GM12878 (cell line): ENCODE measurements around the gene ARFGAP2. TPM values are rescaled to one million over a fixed set of nuclear protein-coding genes. Genes with fewer than 3 reads are reported as not detected.

Source experiments
- E2F8 ChIP-seq: fragments of 450-650 bp; IDR thresholded peaks from 2 replicates; pipeline ENCODE4 v1.6.1; 2018; ENCODE audit warnings: mild to moderate bottlenecking, low read depth, moderate library complexity; ENCODE audit not compliant: partially characterized antibody
- E4F1 ChIP-seq: fragments of 450-650 bp; IDR thresholded peaks from 2 replicates; pipeline ENCODE4 v1.6.1; 2018; ENCODE audit warnings: borderline replicate concordance, mild to moderate bottlenecking; ENCODE audit not compliant: partially characterized antibody
- NFYB ChIP-seq: IDR thresholded peaks from 2 replicates; pipeline ENCODE4 v1.6.1; 2011; ENCODE audit warnings: low read depth, mild to moderate bottlenecking, low read length, improper control_type of control experiment, moderate library complexity; ENCODE audit not compliant: insufficient read depth
- POLR2A ChIP-seq: IDR thresholded peaks from 2 replicates; pipeline ENCODE4 v1.6.1; 2011; ENCODE audit warnings: low read depth, mild to moderate bottlenecking, low read length
- RELB ChIP-seq: fragments of 450-650 bp; IDR thresholded peaks from 2 replicates; pipeline ENCODE4 v1.6.1; 2017; ENCODE audit warnings: low read depth, mild to moderate bottlenecking, moderate library complexity
- SMAD5 ChIP-seq: IDR thresholded peaks from 2 replicates; pipeline ENCODE4 v1.6.1; 2016; ENCODE audit warnings: antibody characterized with exemption, low read depth
- SUZ12 ChIP-seq: fragments of 200-600 bp; sonication (generic); IDR thresholded peaks from one replicate; pipeline ENCODE4 v1.6.1; 2018; ENCODE audit warnings: antibody characterized with exemption, mild to moderate bottlenecking; ENCODE audit not compliant: unreplicated experiment
- TAF1 ChIP-seq: IDR thresholded peaks from 2 replicates; pipeline ENCODE4 v1.6.1; 2011; ENCODE audit warnings: mild to moderate bottlenecking, low read depth, low read length, borderline replicate concordance
- polyA plus RNA-seq, 11 experiments: library from polyadenylated mRNA; depleted of rRNA in 4 of 11; unstranded in 6 of 11; stranded (reverse) in 5 of 11; fragments of >200 nt; fragmentation: Nextera tagmentation in 4 of 11; fragmentation: Illumina TruSeq in 1 of 11; extraction: Ambion mirVana in 4 of 11; extraction: Trizol in 1 of 11; gene quantifications; 1 replicate in 1 of 11; 2 replicates in 10 of 11; pipeline versions ENCODE4 v1.2.1 to v1.2.3, GENCODE V29; 2011 to 2016; ENCODE audit warnings: inconsistent platforms in 2 of 11, missing spikeins in 2 of 11, low read depth in 1 of 11
- total RNA-seq, 4 experiments: library from RNA; depleted of rRNA in 3 of 4; stranded (reverse); fragments of >200 nt in 3 of 4; fragmentation: Illumina TruSeq in 1 of 4; extraction: Trizol in 1 of 4; gene quantifications; 2 replicates each; pipeline versions ENCODE4 v1.2.1 to v1.2.3, GENCODE V29; 2013 to 2021

Gene ARFGAP2
- total and polyA plus RNA-seq, 10 of the 15 experiments (the other 5 are each of a cell fraction or from before 2014, with no cell fraction given), result 20.9 to 100 (median 75.5) TPM

- no peak for TF ChIP-seq TAF1
- TF ChIP-seq NFYB, result no peak
- TF ChIP-seq RELB, result no peak
- no peak for TF ChIP-seq E4F1
- no peak for TF ChIP-seq E2F8
- no peak for TF ChIP-seq SMAD5
- no peak for TF ChIP-seq POLR2A
- no peak for TF ChIP-seq SUZ12
Measured at GRCh38 chr11:47178316-47178715, 1.6 kb upstream of the ARFGAP2 start (continued).
